Suprapubic skin (tissue), 4 donors: ENCODE results near the gene KDM2A. TPM values are rescaled to one million over a fixed set of nuclear protein-coding genes. Genes with fewer than 3 reads are reported as not detected.

Experiments
- DNase-seq, 2 donors: peaks; one replicate each; pipeline ENCODE4 v3.0.0-alpha.2; 2019; ENCODE audit warnings: low spot score in 2 of 2
- H3K27ac ChIP-seq: fragments of 200-600 bp; sonication (generic); one replicate; pipeline ENCODE4 v1.5.1; 2019
- H3K27me3 ChIP-seq: fragments of 200-600 bp; sonication (generic); one replicate; pipeline ENCODE4 v1.5.1; 2019
- H3K36me3 ChIP-seq: fragments of 200-600 bp; sonication (generic); one replicate; pipeline ENCODE4 v1.5.1; 2019
- H3K4me1 ChIP-seq: fragments of 200-600 bp; sonication (generic); one replicate; pipeline ENCODE4 v1.5.1; 2019
- H3K4me3 ChIP-seq: fragments of 200-600 bp; sonication (generic); one replicate; pipeline ENCODE4 v1.5.1; 2019; ENCODE audit warnings: mild to moderate bottlenecking
- H3K9me3 ChIP-seq: fragments of 200-600 bp; sonication (generic); one replicate; pipeline ENCODE4 v1.5.1; 2019
- CTCF ChIP-seq, 2 donors: fragments of 200-600 bp in 1 of 2; fragments of 450-650 bp in 1 of 2; sonication (generic) in 1 of 2; IDR thresholded peaks; one replicate each; pipeline ENCODE4 v1.5.1; 2016 to 2019; ENCODE audit warnings: antibody characterized with exemption in 2 of 2, mild to moderate bottlenecking in 1 of 2, moderate library complexity in 1 of 2
- EP300 ChIP-seq: sonication (generic); formaldehyde crosslinking; IDR thresholded peaks from one replicate; pipeline ENCODE4 v1.6.1; 2017; ENCODE audit warnings: antibody characterized with exemption
- POLR2A ChIP-seq, 2 donors: fragments of 450-650 bp; IDR thresholded peaks; one replicate each; pipeline ENCODE4 v1.6.1; 2017; ENCODE audit warnings: antibody characterized with exemption in 2 of 2, mild to moderate bottlenecking in 2 of 2, moderate library complexity in 2 of 2
- POLR2AphosphoS5 ChIP-seq, 3 donors: sonication (generic); formaldehyde crosslinking; IDR thresholded peaks; one replicate each; pipeline ENCODE4 v1.6.1; 2017; ENCODE audit warnings: antibody characterized with exemption in 3 of 3
- WGBS: methylation state at CpG from one replicate; pipeline ENCODE4 v1.1.5; 2018; 5-methylcytosine and 5-hydroxymethylcytosine counted together
- total RNA-seq, 4 donors: library from RNA; depleted of rRNA; stranded (reverse); fragments of >200 nt; gene quantifications; one replicate each; pipeline ENCODE4 v1.1.0, GENCODE V29; 2016

Gene KDM2A
- total RNA-seq, 4 donors from 2014 or later, result 76.0 to 142 (median 84.8) TPM

- no peak overlapping the region for H3K27ac ChIP-seq
- peaks cover 78% of the 10 kb centered on the region for H3K36me3 ChIP-seq
- no peaks in the 10 kb centered on the region for H3K27me3 ChIP-seq
- WGBS, result 92% methylated on average over 5 of the region's 27 CpGs
- H3K9me3 ChIP-seq, result no peaks in the 10 kb centered on the region
- no peak overlapping the region for H3K4me3 ChIP-seq
- TF ChIP-seq POLR2AphosphoS5 (IDR thresholded peaks at IDR 0.05) (no peak), POLR2A (IDR thresholded peaks at IDR 0.05) (no peak), CTCF (IDR thresholded peaks at IDR 0.05) (no peak), EP300 (no peak)
- DNase-seq, result peak in 1 of 2 donors; percentile 59
- H3K4me1 ChIP-seq, result peaks cover 36% of the 10 kb centered on the region
Measured at GRCh38 chr11:67281552-67282150, 162.6 kb downstream of the KDM2A start.

DNA sequence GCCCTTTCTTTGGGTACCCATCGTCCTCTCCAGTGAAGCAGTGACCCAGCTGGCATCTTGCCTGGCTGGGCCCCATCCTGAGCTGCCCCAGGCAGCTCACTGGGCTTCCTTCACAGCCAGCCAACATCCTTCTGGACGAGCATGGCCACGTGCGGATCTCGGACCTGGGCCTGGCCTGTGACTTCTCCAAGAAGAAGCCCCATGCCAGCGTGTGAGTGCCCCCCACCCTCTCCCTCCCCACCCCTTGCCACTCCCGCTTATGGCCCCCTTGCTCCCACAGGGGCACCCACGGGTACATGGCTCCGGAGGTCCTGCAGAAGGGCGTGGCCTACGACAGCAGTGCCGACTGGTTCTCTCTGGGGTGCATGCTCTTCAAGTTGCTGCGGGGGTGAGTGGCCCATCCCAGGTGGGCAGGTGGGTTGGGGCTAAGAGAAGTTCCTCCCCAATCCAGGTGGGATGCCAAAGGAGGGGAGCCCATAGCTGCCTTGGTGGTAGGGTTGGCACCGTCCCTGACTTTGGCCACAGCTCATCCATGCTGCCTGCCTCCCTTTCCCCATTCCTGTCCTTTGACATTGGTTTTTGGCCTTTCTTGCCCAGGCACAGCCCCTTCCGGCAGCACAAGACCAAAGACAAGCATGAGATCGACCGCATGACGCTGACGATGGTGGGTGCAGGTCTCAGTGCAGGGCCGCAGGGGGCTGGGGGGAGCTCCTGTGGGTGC, 163.3 kb downstream of the KDM2A start:
- H3K36me3 ChIP-seq, result peaks cover 78% of the 10 kb centered on the region
- no peaks in the 10 kb centered on the region for H3K27me3 ChIP-seq
- H3K27ac ChIP-seq, result no peak overlapping the region
- TF ChIP-seq CTCF (IDR thresholded peaks at IDR 0.05), result no peak
- no peak for TF ChIP-seq EP300
- no peak for TF ChIP-seq POLR2AphosphoS5 (IDR thresholded peaks at IDR 0.05)
- TF ChIP-seq POLR2A (IDR thresholded peaks at IDR 0.05), result no peak
- H3K4me3 ChIP-seq, result no peak overlapping the region
- DNase-seq, result peak in 1 of 2 donors; percentile 60
- WGBS, result 90% methylated on average over 13 of the region's 20 CpGs
- H3K9me3 ChIP-seq, result no peaks in the 10 kb centered on the region
- peaks cover 36% of the 10 kb centered on the region for H3K4me1 ChIP-seq

DNA sequence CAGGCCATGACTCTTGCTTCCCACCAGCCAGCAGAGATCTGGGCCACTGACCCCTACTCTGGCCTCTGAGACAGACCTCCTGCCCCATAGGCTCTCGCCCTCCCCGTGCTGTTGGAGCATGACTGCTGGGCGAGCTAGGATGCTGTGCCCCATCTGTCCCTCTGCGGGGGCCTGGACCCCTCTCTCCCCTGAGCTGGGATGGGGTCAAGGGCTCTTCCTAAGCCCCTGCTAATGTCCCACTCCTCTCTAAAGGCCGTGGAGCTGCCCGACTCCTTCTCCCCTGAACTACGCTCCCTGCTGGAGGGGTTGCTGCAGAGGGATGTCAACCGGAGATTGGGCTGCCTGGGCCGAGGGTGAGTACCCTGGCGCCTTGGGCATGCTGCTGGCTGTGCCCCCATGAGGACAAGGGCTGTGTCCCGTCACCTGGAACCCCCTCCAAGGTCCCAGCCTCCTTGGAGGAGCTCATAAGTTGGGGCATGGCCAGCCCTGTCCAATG, 163.9 kb downstream of the KDM2A start:
- Histone ChIP-seq H3K9me3 (no peaks in the 10 kb centered on the region), H3K4me3 (no peak overlapping the region), H3K27me3 (no peaks in the 10 kb centered on the region), H3K4me1 (peaks cover 36% of the 10 kb centered on the region), H3K36me3 (peaks cover 78% of the 10 kb centered on the region), H3K27ac (peak overlapping the region; percentile 11)
- no CpG with 5 or more reads among the region's 11 CpGs for WGBS
- TF ChIP-seq CTCF (IDR thresholded peaks at IDR 0.05), result no peak
- no peak for TF ChIP-seq POLR2AphosphoS5 (IDR thresholded peaks at IDR 0.05)
- no peak for TF ChIP-seq POLR2A (IDR thresholded peaks at IDR 0.05)
- TF ChIP-seq EP300, result no peak
- peak in 1 of 2 donors; percentile 58 for DNase-seq

GRCh38 chr11:67283481-67283963, 164.5 kb downstream of the KDM2A start:
- Histone ChIP-seq H3K4me3 (no peak overlapping the region), H3K9me3 (no peaks in the 10 kb centered on the region), H3K4me1 (peaks cover 34% of the 10 kb centered on the region), H3K36me3 (peaks cover 78% of the 10 kb centered on the region), H3K27me3 (no peaks in the 10 kb centered on the region), H3K27ac (no peak overlapping the region)
- TF ChIP-seq POLR2AphosphoS5 (IDR thresholded peaks at IDR 0.05) (no peak), EP300 (no peak), POLR2A (IDR thresholded peaks at IDR 0.05) (no peak), CTCF (IDR thresholded peaks at IDR 0.05) (no peak)
- no CpG with 5 or more reads among the region's 13 CpGs for WGBS
- peak in 1 of 2 donors; percentile 62 for DNase-seq
